Mesendoderm (in vitro differentiated cells): Measurements from ENCODE around the gene MGMT.

Source experiments
- DNase-seq: peaks from one replicate; pipeline ENCODE4 v3.0.0; 2013
- H2AK5ac ChIP-seq: 2 replicates; pipeline ENCODE4 v1.6.1; 2013; ENCODE audit warnings: low read length, inconsistent platforms
- H2BK120ac ChIP-seq: 2 replicates; pipeline ENCODE4 v1.6.1; 2013; ENCODE audit warnings: low read depth, mild to moderate bottlenecking, low read length, moderate library complexity, mixed read lengths
- H2BK15ac ChIP-seq: replicated peaks from 2 replicates; pipeline ENCODE4 v1.6.1; 2013; ENCODE audit warnings: low read depth, mild to moderate bottlenecking, moderate library complexity
- H2BK5ac ChIP-seq: 2 replicates; pipeline ENCODE4 v1.6.1; 2013; ENCODE audit warnings: low read length, inconsistent platforms
- H3K18ac ChIP-seq: 2 replicates; pipeline ENCODE4 v1.6.1; 2013; ENCODE audit warnings: mild to moderate bottlenecking, low read length, mixed read lengths
- H3K23ac ChIP-seq: one replicate; pipeline ENCODE4 v1.6.1; 2013; ENCODE audit warnings: low read length
- H3K27ac ChIP-seq: 2 replicates; pipeline ENCODE4 v1.5.1; 2013; ENCODE audit warnings: low read depth, mild to moderate bottlenecking, inconsistent platforms, low read length, moderate library complexity
- H3K27me3 ChIP-seq: 2 replicates; pipeline ENCODE4 v1.6.1; 2013; ENCODE audit warnings: low read length, control low read depth, mild to moderate bottlenecking, inconsistent platforms; ENCODE audit not compliant: insufficient read depth, poor library complexity
- H3K36me3 ChIP-seq: 2 replicates; pipeline ENCODE4 v1.6.1; 2013; ENCODE audit warnings: low read length, inconsistent platforms; ENCODE audit not compliant: control insufficient read depth, insufficient read depth
- H3K4ac ChIP-seq: one replicate; pipeline ENCODE4 v1.6.1; 2013; ENCODE audit warnings: low read depth, mild to moderate bottlenecking, low read length, moderate library complexity
- H3K4me1 ChIP-seq: 2 replicates; pipeline ENCODE4 v1.6.1; 2013; ENCODE audit warnings: low read depth, low read length, inconsistent platforms; ENCODE audit not compliant: control insufficient read depth
- H3K4me2 ChIP-seq: 2 replicates; pipeline ENCODE4 v1.6.1; 2013; ENCODE audit warnings: low read length
- H3K4me3 ChIP-seq: 2 replicates; pipeline ENCODE4 v1.5.1; 2013; ENCODE audit warnings: mild to moderate bottlenecking, low read length
- H3K56ac ChIP-seq: one replicate; pipeline ENCODE4 v1.6.1; 2013; ENCODE audit warnings: low read length
- H3K79me1 ChIP-seq: 2 replicates; pipeline ENCODE4 v1.6.1; 2013; ENCODE audit warnings: low read length, inconsistent platforms
- H3K79me2 ChIP-seq: 2 replicates; pipeline ENCODE4 v1.6.1; 2013; ENCODE audit warnings: mild to moderate bottlenecking, low read length; ENCODE audit not compliant: control insufficient read depth, insufficient read depth
- H3K9ac ChIP-seq: 2 replicates; pipeline ENCODE4 v1.6.1; 2013; ENCODE audit warnings: low read length, inconsistent platforms
- H4K5ac ChIP-seq: one replicate; pipeline ENCODE4 v1.6.1; 2013; ENCODE audit warnings: low read length
- H4K8ac ChIP-seq: one replicate; pipeline ENCODE4 v1.6.1; 2013; ENCODE audit warnings: low read depth, mild to moderate bottlenecking, control low read depth, low read length, moderate library complexity
- WGBS: extraction: QIAGEN DNeasy Blood & Tissue Kit; methylation state at CpG from one replicate; pipeline ENCODE4 v1.1.7; 2013; ENCODE audit warnings: low lambda C conversion rate, missing lambda C conversion rate; ENCODE audit not compliant: insufficient coverage; ENCODE audit errors: extremely low coverage; 5-methylcytosine and 5-hydroxymethylcytosine counted together

Gene MGMT

GRCh38 chr10:129498680-129499079 lies 31.6 kb downstream of the MGMT start:
- no CpG with 5 or more reads among the region's 2 CpGs for WGBS
- no peak overlapping the region for H4K8ac ChIP-seq
- no peak overlapping the region for H3K9ac ChIP-seq
- H3K27me3 ChIP-seq: no peaks in the 10 kb centered on the region
- no peak for DNase-seq
- no peak overlapping the region for H2BK15ac ChIP-seq
- H2BK5ac ChIP-seq: no peak overlapping the region
- no peaks in the 10 kb centered on the region for H3K79me1 ChIP-seq
- H3K4me1 ChIP-seq: no peaks in the 10 kb centered on the region
- H3K4me2 ChIP-seq: no peak overlapping the region
- no peak overlapping the region for H3K56ac ChIP-seq
- no peak overlapping the region for H3K18ac ChIP-seq
- H3K27ac ChIP-seq: no peak overlapping the region
- no peak overlapping the region for H2AK5ac ChIP-seq
- H3K79me2 ChIP-seq: no peaks in the 10 kb centered on the region
- H3K4me3 ChIP-seq: no peak overlapping the region
- H3K4ac ChIP-seq: no peak overlapping the region
- no peak overlapping the region for H2BK120ac ChIP-seq
- no peak overlapping the region for H4K5ac ChIP-seq
- no peaks in the 10 kb centered on the region for H3K36me3 ChIP-seq
- no peak overlapping the region for H3K23ac ChIP-seq

GRCh38 chr10:129500617-129501339 lies 33.7 kb downstream of the MGMT start:
- Histone ChIP-seq H3K4me2 (no peak overlapping the region), H2BK5ac (no peak overlapping the region), H4K5ac (no peak overlapping the region), H3K18ac (no peak overlapping the region), H3K9ac (no peak overlapping the region), H3K4me1 (no peaks in the 10 kb centered on the region), H2AK5ac (no peak overlapping the region), H3K23ac (no peak overlapping the region), H3K4ac (no peak overlapping the region), H3K27ac (no peak overlapping the region), H4K8ac (no peak overlapping the region), H3K56ac (no peak overlapping the region), H3K79me1 (no peaks in the 10 kb centered on the region), H2BK15ac (no peak overlapping the region), H3K36me3 (no peaks in the 10 kb centered on the region), H2BK120ac (no peak overlapping the region), H3K27me3 (no peaks in the 10 kb centered on the region), H3K79me2 (no peaks in the 10 kb centered on the region), H3K4me3 (no peak overlapping the region)
- no peak for DNase-seq
- WGBS: no CpG with 5 or more reads among the region's 9 CpGs

GRCh38 chr10:129501652-129502436 lies 34.8 kb downstream of the MGMT start:
- Histone ChIP-seq H2BK120ac (no peak overlapping the region), H3K56ac (no peak overlapping the region), H3K4ac (no peak overlapping the region), H3K79me1 (peaks cover 1% of the 10 kb centered on the region), H3K23ac (no peak overlapping the region), H4K8ac (no peak overlapping the region), H3K27ac (no peak overlapping the region), H4K5ac (no peak overlapping the region), H2AK5ac (no peak overlapping the region), H3K79me2 (no peaks in the 10 kb centered on the region), H3K9ac (no peak overlapping the region), H3K18ac (no peak overlapping the region), H2BK5ac (no peak overlapping the region), H3K4me1 (no peaks in the 10 kb centered on the region), H2BK15ac (no peak overlapping the region), H3K27me3 (no peaks in the 10 kb centered on the region), H3K36me3 (no peaks in the 10 kb centered on the region), H3K4me3 (no peak overlapping the region), H3K4me2 (no peak overlapping the region)
- no CpG with 5 or more reads among the region's 18 CpGs for WGBS
- DNase-seq: no peak

GRCh38 chr10:129502448-129502847 lies 35.4 kb downstream of the MGMT start:
- Histone ChIP-seq H3K79me2 (no peaks in the 10 kb centered on the region), H4K8ac (no peak overlapping the region), H3K27ac (no peak overlapping the region), H3K4me1 (no peaks in the 10 kb centered on the region), H3K4me3 (no peak overlapping the region), H3K9ac (no peak overlapping the region), H3K23ac (no peak overlapping the region), H2BK120ac (no peak overlapping the region), H3K56ac (no peak overlapping the region), H2BK15ac (no peak overlapping the region), H3K18ac (no peak overlapping the region), H2BK5ac (no peak overlapping the region), H3K79me1 (peaks cover 4% of the 10 kb centered on the region), H3K36me3 (no peaks in the 10 kb centered on the region), H4K5ac (no peak overlapping the region), H3K27me3 (no peaks in the 10 kb centered on the region), H3K4me2 (no peak overlapping the region), H3K4ac (no peak overlapping the region), H2AK5ac (no peak overlapping the region)
- no CpG with 5 or more reads among the region's 5 CpGs for WGBS
- DNase-seq: no peak

- Histone ChIP-seq H3K4me3 (no peak overlapping the region), H2BK5ac (no peak overlapping the region), H3K56ac (no peak overlapping the region), H2AK5ac (no peak overlapping the region), H3K23ac (no peak overlapping the region), H3K79me2 (no peaks in the 10 kb centered on the region), H3K4me1 (no peaks in the 10 kb centered on the region), H2BK15ac (no peak overlapping the region), H3K79me1 (peaks cover 4% of the 10 kb centered on the region), H3K27me3 (no peaks in the 10 kb centered on the region), H3K4me2 (no peak overlapping the region), H3K4ac (no peak overlapping the region), H4K8ac (no peak overlapping the region), H3K36me3 (no peaks in the 10 kb centered on the region), H3K27ac (no peak overlapping the region), H3K18ac (no peak overlapping the region), H4K5ac (no peak overlapping the region), H3K9ac (no peak overlapping the region), H2BK120ac (no peak overlapping the region)
- DNase-seq: no peak
- WGBS: no CpG with 5 or more reads among the region's 4 CpGs
These were observed 38.5 kb downstream of the MGMT start for GRCh38 chr10:129505500-129506075.
